GM21367 (cell line): ENCODE results near the gene CATSPERB.
"Not testable (repeated sequence)": the region's sequence is repeated elsewhere in the genome, so short reads cannot be mapped to it uniquely, and the experiment has no call there.

Source experiments
- ATAC-seq: cut with Tn5 transposase; IDR thresholded peaks from one replicate; pipeline ENCODE4 v1.9.1; 2021; ENCODE audit not compliant: unreplicated experiment

The CATSPERB gene

DNA sequence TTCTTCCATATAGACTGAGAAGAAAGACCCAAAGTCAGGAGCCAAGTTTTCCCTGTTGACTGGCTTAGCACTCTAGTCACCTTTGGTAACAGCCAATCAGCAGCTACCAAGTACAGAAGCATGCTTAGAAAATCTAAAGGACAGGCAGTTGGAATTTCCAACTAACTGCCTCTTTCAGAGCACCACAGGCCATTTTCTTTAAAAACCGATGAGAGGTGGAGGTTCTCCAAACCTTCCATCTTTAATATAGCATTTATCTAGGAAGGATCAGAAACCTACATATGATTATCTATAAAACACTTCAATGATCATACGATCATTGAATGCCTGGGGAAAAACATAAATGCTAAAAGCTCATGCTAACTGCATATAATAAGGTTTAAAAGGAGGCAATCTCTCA lies at the start of gene CATSPERB:
Gene CATSPERB, minus strand, starts transcription at position 101 of the 400 bp plus-strand sequence. CDS start 2,607 bp downstream, outside the sequence.
- no peak for ATAC-seq

DNA sequence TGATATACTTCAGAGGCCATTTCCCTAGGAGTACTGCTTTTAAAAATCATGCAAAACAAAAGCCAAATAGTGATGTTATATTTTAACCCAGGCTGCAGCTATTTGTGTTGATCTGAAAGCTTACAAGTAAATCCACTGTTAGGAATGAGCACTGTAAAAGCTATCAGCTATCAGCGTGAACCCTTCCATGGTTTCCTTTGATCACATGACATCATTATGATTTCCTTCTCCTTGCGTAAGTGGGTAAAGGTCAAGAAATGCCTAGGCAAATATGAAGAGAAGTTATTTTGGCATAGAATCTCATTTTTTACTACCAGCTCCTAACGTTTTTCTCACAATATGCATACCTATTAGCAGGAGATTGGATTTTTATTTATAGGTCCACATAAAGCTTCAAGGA lies 48.6 kb upstream of the CATSPERB start:
- ATAC-seq, result no peak

DNA sequence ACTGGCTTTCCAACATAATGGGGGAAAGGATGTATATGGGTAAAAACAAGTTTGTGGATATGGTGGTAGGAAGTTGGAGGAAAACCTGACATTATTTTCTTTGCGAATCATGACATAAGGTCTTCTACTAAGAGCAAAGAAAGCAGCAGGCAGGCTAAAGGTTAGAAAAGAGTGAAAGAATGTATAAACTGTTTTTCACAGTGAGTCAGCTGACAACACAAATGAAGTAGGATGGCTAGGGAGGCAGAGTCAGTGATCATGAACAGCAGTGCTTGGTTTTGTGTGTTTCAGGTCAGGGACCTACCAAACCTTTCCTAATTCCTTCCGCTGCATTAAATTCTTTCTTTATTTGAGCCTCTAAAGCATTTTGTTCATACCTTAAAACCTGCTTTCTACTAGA lies 46.3 kb upstream of the CATSPERB start:
- ATAC-seq, result no peak

DNA sequence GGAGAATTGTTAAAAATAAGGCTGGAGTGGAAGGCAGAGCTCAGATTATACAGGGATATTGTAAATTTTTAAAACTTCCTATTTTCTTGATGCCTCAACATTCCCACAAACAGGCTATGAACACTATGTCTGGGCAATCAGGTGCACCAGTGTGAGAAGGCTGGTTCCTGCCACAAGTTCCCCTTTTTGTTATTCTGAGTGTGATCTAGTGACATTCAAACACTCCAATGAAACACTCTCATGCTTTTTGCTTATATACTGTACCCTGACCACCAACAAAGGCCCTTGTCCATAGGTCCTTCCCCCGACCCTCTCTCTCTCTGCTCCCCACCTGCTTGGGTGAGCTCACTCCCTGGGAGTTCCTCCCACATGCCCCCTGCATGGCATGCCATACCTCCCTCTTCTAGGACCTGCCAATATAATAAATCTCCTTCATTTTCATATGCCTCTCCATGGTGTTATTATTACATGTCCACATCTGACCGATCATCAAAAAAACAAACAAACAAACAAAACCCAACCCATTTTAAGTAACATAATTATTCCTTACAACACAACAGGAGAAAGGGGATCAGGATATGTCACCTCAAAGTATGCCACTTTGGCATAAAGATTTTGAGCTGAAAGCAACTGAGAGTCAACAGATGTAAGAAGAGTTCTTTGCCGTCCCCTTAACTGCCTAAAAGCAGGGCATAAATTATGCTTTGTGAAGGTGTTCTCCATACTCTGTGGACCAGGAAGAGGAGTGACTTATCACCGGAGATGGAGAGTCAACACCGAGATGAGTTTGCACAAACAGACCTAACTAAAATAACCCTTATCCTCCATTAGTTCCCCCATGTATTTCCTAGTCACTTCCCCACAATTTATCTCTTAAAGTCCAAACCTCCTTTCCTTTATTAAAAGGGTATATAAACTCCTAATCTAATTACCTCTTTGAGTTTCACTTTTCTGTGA lies 42.5 kb upstream of the CATSPERB start:
- ATAC-seq, result no peak

DNA sequence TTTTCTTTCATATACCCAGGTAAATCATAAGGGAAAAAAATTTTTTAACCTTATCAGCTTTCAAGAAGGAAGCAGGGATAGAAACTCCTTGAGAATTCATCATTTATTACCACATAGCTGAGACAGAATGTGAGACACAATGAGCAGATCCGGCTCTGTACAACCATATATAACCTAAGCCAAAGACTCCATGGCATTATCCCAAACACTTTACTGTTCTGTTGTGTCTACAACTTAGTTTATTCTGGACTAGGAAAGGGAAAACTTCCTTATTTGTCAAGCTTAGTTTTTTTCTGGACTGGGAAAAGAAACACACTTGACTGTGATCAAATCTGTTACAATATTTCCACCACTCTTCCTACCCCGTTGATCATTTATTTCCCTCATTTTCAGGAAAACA lies 38.3 kb upstream of the CATSPERB start:
- ATAC-seq, result no peak

DNA sequence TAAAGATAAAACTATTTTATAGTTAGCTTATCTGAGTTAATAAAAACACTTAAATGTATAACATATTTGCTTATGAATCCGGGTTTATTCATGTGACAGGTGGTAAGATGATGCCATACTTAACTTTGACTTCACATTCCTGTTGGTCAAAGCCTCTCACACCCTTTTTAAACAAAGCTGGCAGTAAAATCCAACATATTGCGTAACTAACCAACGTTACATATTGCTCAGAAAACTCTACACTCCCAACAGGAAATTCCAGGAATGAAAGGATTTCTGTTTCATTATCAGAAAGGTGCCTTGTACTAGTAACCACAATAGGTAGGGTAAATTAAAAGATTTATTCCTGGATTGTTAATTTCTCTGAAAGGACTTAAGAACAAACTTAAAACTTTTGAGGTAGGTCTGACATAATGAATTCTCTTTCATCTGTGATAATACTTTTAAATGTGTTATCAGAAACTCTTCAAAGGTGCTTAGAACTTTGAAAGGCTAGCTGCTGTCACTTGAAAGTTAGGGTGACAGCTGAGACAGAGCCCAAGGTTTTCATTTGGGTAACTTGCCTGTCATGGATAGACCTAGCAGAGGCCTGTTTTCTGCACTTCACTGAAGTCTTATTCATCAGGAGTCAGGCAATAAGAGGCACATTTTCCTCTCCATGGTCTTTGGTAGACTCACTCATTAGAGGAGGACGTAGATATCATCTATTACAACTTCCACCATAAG lies 23.8 kb upstream of the CATSPERB start:
- no peak for ATAC-seq

DNA sequence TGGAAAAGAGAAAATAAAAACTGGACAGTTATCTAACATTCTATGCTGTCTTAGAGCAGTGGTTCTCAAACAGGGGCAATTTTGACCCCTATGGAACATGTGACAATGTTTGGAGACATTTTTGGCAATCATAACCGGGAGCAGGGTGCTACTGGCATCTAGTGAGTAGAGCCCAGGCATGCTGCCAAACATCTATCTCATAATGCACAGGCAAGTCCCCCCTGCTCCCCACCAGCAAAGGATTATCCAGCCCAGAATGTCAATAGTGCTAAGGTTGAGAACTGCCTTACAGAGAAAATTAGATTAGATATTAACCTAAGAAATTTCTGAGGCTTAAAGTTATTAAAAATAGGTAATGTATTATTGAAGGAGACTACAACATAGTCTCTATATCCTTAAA lies 22.9 kb upstream of the CATSPERB start:
- no peak for ATAC-seq

GRCh38 chr14:91754185-91754584 lies 22.3 kb upstream of the CATSPERB start:
- ATAC-seq, result no peak

- no peak for ATAC-seq
Measured at GRCh38 chr14:91753501-91754128, 21.7 kb upstream of the CATSPERB start.

- ATAC-seq, result no peak
Measured at GRCh38 chr14:91752961-91753360, 21.1 kb upstream of the CATSPERB start.

GRCh38 chr14:91751719-91752118 lies 19.8 kb upstream of the CATSPERB start:
- no peak for ATAC-seq

- no peak for ATAC-seq
Measured at GRCh38 chr14:91750634-91751198, 18.8 kb upstream of the CATSPERB start.

DNA sequence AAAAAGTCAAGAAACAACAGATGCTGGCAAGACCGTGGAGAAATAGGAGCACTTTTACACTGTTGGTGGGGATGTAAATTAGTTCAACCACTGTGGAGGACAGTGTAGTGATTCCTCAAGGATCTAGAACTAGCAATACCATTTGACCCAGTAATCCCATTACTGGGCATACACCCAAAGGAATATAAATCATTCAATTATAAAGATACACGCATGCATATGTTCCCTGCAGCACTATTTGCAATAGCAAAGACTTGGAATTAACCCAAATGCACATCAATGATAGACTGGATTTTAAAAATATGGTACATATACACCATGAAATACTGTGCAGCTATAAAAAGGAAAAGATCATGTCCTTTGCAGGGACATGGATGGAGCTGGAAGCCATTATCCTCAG lies 18.0 kb upstream of the CATSPERB start:
- ATAC-seq, result no peak

GRCh38 chr14:91748049-91748448 lies 16.2 kb upstream of the CATSPERB start:
- ATAC-seq, result no peak

DNA sequence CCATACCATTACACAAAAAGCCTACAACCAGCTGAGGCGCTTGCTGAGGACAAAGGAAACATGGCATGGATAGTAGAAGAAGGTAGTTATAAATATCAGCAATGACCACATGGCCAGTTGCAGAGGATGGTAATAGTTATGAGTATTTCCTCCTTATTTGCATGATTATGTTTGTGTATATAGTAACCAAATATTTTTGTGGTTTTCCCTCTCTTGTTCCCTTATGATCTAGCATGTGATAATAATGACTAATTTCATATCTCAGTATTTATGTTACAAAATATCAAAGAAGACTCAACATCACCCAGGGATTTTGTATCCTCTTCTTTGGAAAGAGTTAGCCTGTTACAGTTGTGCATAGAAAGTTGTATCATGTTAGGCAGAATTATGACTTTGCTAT lies 13.5 kb upstream of the CATSPERB start:
- ATAC-seq, result no peak

GRCh38 chr14:91744068-91744480 lies 12.2 kb upstream of the CATSPERB start:
- no peak for ATAC-seq

DNA sequence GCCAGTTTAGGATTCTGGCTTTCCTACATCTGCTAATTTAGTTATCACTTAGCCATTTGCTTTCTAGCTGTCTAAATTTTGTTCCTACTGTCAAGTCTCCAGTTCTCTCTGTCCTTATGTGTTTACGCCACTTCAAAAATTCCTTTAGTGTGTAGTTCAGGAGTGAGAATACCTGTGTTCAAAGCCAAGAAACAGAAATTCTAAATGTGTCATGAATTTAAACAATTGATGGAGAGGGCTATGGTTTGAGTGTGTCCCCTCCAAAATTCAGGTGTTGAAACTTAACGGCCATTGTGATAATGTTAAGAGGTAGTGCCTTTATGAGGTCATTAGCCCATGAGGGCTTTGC lies 11.4 kb upstream of the CATSPERB start:
- no peak for ATAC-seq

- no peak for ATAC-seq
Measured at GRCh38 chr14:91742621-91743304, 10.9 kb upstream of the CATSPERB start.

DNA sequence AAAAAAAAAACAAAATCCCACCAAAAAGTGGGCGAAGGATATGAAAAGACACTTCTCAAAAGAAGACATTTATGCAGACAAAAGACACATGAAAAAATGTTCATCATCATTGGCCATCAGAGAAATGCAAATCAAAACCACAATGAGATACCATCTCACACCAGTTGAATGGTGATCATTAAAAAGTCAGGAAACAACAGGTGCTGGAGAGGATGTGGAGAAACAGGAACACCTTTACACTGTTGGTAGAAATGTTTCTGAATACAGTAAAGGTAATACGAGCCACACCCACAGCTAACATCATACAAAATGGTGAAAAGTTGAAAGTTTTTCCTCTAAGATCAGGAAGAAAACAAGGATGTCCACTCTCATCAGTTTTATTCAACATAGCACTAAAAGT lies 8.0 kb upstream of the CATSPERB start:
- not testable (repeated sequence) for ATAC-seq

- no peak for ATAC-seq
Measured at GRCh38 chr14:91737619-91738018, 5.7 kb upstream of the CATSPERB start.
